Endothelial cell of umbilical vein (primary cell): ENCODE measurements around the gene SLC15A3. TPM values are rescaled to one million over a fixed set of nuclear protein-coding genes. Genes with fewer than 3 reads are reported as not detected.

Experiments used
- BruUV-seq: library from RNA; stranded (reverse); fragments of 400-500 nt; replicated peaks from 2 replicates; lab custom pipeline; 2021; lab: Mats Ljungman, UMichigan
- CTCF ChIA-PET: fragments of 300-600, 350-600 bp; sonication (Branson Sonifier 250); formaldehyde crosslinking; loops from one replicate; lab custom pipeline; 2021; ENCODE audit warnings: antibody characterized with exemption, inconsistent platforms; lab: Charles Lee
- POLR2A ChIA-PET: fragments of 300-600, 350-600 bp; sonication (Branson Sonifier 250); formaldehyde crosslinking; loops from one replicate; lab custom pipeline; 2021; ENCODE audit warnings: antibody characterized with exemption, inconsistent platforms; lab: Charles Lee
- DNase-seq: peaks from one replicate; pipeline ENCODE4 v3.0.0-alpha.2; 2011; ENCODE audit warnings: low read depth, low spot score
- FAIRE-seq: peaks from 2 replicates; lab custom pipeline; 2011; peaks lifted over from hg19 to GRCh38; lab: Jason Lieb, UNC
- H2AFZ ChIP-seq: 2 replicates; pipeline ENCODE4 v1.6.0; 2012; ENCODE audit warnings: low read depth, low read length, control low read depth, inconsistent platforms
- H3K27ac ChIP-seq: 2 replicates; pipeline ENCODE4 v1.5.1; 2011; ENCODE audit warnings: low read depth, mild to moderate bottlenecking, control low read depth, low read length, moderate library complexity; ENCODE audit not compliant: insufficient read depth
- H3K27me3 ChIP-seq, 2 experiments: 2 replicates each; pipeline versions ENCODE4 v1.6.0 to v1.6.1; 2011; ENCODE audit warnings: low read length in 2 of 2, mixed read lengths in 1 of 2; ENCODE audit not compliant: control insufficient read depth in 2 of 2, insufficient read depth in 2 of 2
- H3K36me3 ChIP-seq, 2 experiments: 2 replicates in 1 of 2; 3 replicates in 1 of 2; pipeline ENCODE4 v1.5.1; 2011; ENCODE audit warnings: low read length in 2 of 2, mild to moderate bottlenecking in 1 of 2, moderate library complexity in 1 of 2; ENCODE audit not compliant: control insufficient read depth in 2 of 2, insufficient read depth in 2 of 2; ENCODE audit errors: extremely low read depth in 1 of 2
- H3K4me1 ChIP-seq: 3 replicates; pipeline ENCODE4 v1.5.1; 2011; ENCODE audit warnings: mild to moderate bottlenecking, low read length; ENCODE audit not compliant: control insufficient read depth, insufficient read depth; ENCODE audit errors: extremely low read depth
- H3K4me2 ChIP-seq: 2 replicates; pipeline ENCODE4 v1.6.1; 2011; ENCODE audit warnings: low read length, control low read depth, mixed read lengths; ENCODE audit not compliant: insufficient read depth
- H3K4me3 ChIP-seq, 3 experiments: fragments of 200-600 bp in 1 of 3; sonication (generic), shearing (Covaris generic) in 1 of 3; replicated peaks in 1 of 3; 2 replicates each; pipeline ENCODE4 v1.5.1; 2011 to 2016; ENCODE audit warnings: control low read depth in 3 of 3, low read length in 3 of 3, mild to moderate bottlenecking in 2 of 3, inconsistent platforms in 1 of 3, low read depth in 1 of 3, moderate library complexity in 1 of 3; ENCODE audit not compliant: insufficient read depth in 1 of 3
- H3K79me2 ChIP-seq: 2 replicates; pipeline ENCODE4 v1.6.0; 2012; ENCODE audit warnings: low read length, inconsistent platforms; ENCODE audit not compliant: control insufficient read depth, insufficient read depth
- H3K9ac ChIP-seq: replicated peaks from 2 replicates; pipeline ENCODE3; 2011; ENCODE audit warnings: low read length, control low read depth; ENCODE audit not compliant: insufficient read depth; ENCODE audit errors: extremely low read depth
- H3K9me1 ChIP-seq: replicated peaks from 3 replicates; pipeline ENCODE4 v1.6.0; 2011; ENCODE audit warnings: mild to moderate bottlenecking, low read length; ENCODE audit not compliant: control insufficient read depth, insufficient read depth; ENCODE audit errors: extremely low read depth
- H3K9me3 ChIP-seq: replicated peaks from 2 replicates; pipeline ENCODE4 v1.5.1; 2012; ENCODE audit warnings: low read length, inconsistent platforms; ENCODE audit not compliant: control insufficient read depth, insufficient read depth
- H4K20me1 ChIP-seq: replicated peaks from 2 replicates; pipeline ENCODE3; 2011; ENCODE audit warnings: mild to moderate bottlenecking, low read length; ENCODE audit not compliant: control insufficient read depth, insufficient read depth; ENCODE audit errors: extremely low read depth
- EZH2 ChIP-seq: IDR thresholded peaks from 2 replicates; pipeline ENCODE4 v1.6.1; 2012; ENCODE audit warnings: borderline replicate concordance, low read depth, mild to moderate bottlenecking, moderate library complexity, low read length, inconsistent platforms; ENCODE audit not compliant: severe bottlenecking
- FOS ChIP-seq: IDR thresholded peaks from 2 replicates; pipeline ENCODE4 v1.6.1; 2011; ENCODE audit warnings: mild to moderate bottlenecking, low read length, moderate library complexity, borderline replicate concordance; ENCODE audit not compliant: insufficient read depth
- GATA2 ChIP-seq: IDR thresholded peaks from 2 replicates; pipeline ENCODE4 v1.7.0; 2011; ENCODE audit warnings: low read depth, mild to moderate bottlenecking, moderate library complexity, mixed read lengths, low read length; ENCODE audit not compliant: insufficient read length, insufficient read depth
- JUN ChIP-seq: IDR thresholded peaks from 2 replicates; pipeline ENCODE4 v1.6.1; 2011; ENCODE audit warnings: borderline replicate concordance, low read depth; ENCODE audit not compliant: insufficient read length, insufficient read depth
- MYC ChIP-seq: IDR thresholded peaks from one replicate; pipeline ENCODE4 v1.6.1; 2011; ENCODE audit warnings: mild to moderate bottlenecking, low read depth, low read length
- POLR2A ChIP-seq: IDR thresholded peaks from 2 replicates; pipeline ENCODE4 v1.6.1; 2012; ENCODE audit warnings: low read depth, mild to moderate bottlenecking, control low read depth, low read length
- POLR2AphosphoS5 ChIP-seq: IDR thresholded peaks from 2 replicates; pipeline ENCODE4 v1.6.1; 2012; ENCODE audit warnings: low read depth, mild to moderate bottlenecking, control low read depth, low read length, moderate library complexity; ENCODE audit not compliant: insufficient read depth
- dilution Hi-C: fragments of 300-500 bp; cut with MboI; formaldehyde crosslinking; loops from one replicate; pipeline ENCODE4 v1.15.0; 2019; ENCODE audit warnings: low sequenced_read_pairs; ENCODE audit not compliant: extremely low pct_ligation_motif_present
- intact Hi-C: fragments of 100-400 bp; cut with micrococcal nuclease; formaldehyde crosslinking; loops from one replicate; pipeline ENCODE4 v1.10.0; 2022
- polyA plus RNA-seq, 4 experiments: library from polyadenylated mRNA; depleted of rRNA in 3 of 4; stranded (reverse) in 3 of 4; unstranded in 1 of 4; fragments of >200 nt; gene quantifications; 2 replicates each; pipeline versions ENCODE4 v1.2.1 to v1.2.3, GENCODE V29; 2011 to 2012; ENCODE audit warnings: missing spikeins in 1 of 4
- total RNA-seq: library from RNA; stranded (reverse); gene quantifications from 2 replicates; pipeline ENCODE4 v1.2.3, GENCODE V29; 2021
- TF ChIP-seq, protein P1 (sequence below), 2 donors: IDR thresholded peaks; 1 replicate in 1 of 2; 2 replicates in 1 of 2; pipeline ENCODE4 v1.5.1; 2011; ENCODE audit warnings: low read length in 2 of 2, mild to moderate bottlenecking in 2 of 2, moderate library complexity in 2 of 2, control low read depth in 1 of 2, inconsistent platforms in 1 of 2, low read depth in 1 of 2; ENCODE audit not compliant: insufficient read depth in 1 of 2; ENCODE audit errors: extremely low read depth in 1 of 2
- TF ChIP-seq, protein P2 (sequence below): IDR thresholded peaks from 2 replicates; pipeline ENCODE4 v1.6.1; 2011; ENCODE audit not compliant: insufficient read depth, insufficient read length

Gene SLC15A3
- total and polyA plus RNA-seq, 2 donors (not counting 3 experiments of a cell fraction or from before 2014, with no cell fraction given), result 3.3 to 4.4 TPM

DNA sequence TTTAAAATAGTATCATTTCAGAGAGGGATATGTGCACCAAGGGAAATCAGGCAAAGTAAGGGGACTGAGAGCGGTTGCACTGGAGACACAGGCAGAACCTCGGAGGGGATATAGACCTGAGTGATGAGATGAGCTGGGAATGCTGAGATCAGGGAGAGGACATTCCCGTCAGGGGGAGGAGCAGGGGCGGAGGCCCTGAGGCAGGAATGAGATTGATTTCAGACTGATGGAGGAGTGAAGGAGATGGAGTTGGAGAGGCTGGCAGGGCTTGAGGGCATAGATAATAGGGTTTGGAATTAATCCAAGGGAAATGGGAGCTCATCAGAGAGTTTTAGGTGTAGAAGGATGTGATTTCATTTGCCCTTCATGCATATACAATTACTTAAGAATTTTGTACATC lies 32.7 kb upstream of the SLC15A3 start:
- no peak for DNase-seq
- H3K4me1 ChIP-seq, result no peaks in the 10 kb centered on the region
- H3K9me3 ChIP-seq, result no peaks in the 10 kb centered on the region
- no TSS peak for BruUV-seq
- H3K36me3 ChIP-seq, result no peaks in the 10 kb centered on the region
- no peaks in the 10 kb centered on the region for H3K79me2 ChIP-seq
- no peak for FAIRE-seq
- CTCF ChIA-PET, result interaction anchor here (1.2 kb wide), 1 partner anchor 15 kb away, joined by 3 read pairs; no protein-coding TSS in a partner anchor
- no peak for TF ChIP-seq POLR2AphosphoS5
- no peak for TF ChIP-seq GATA2
- TF ChIP-seq, protein P1, sequence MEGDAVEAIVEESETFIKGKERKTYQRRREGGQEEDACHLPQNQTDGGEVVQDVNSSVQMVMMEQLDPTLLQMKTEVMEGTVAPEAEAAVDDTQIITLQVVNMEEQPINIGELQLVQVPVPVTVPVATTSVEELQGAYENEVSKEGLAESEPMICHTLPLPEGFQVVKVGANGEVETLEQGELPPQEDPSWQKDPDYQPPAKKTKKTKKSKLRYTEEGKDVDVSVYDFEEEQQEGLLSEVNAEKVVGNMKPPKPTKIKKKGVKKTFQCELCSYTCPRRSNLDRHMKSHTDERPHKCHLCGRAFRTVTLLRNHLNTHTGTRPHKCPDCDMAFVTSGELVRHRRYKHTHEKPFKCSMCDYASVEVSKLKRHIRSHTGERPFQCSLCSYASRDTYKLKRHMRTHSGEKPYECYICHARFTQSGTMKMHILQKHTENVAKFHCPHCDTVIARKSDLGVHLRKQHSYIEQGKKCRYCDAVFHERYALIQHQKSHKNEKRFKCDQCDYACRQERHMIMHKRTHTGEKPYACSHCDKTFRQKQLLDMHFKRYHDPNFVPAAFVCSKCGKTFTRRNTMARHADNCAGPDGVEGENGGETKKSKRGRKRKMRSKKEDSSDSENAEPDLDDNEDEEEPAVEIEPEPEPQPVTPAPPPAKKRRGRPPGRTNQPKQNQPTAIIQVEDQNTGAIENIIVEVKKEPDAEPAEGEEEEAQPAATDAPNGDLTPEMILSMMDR (IDR thresholded peaks at IDR 0.05; ENCODE audit: extremely low read depth in 1 of 2, insufficient read depth in 1 of 2, low read depth in 1 of 2, low read length in 2 of 2), result no peak
- TF ChIP-seq FOS, result no peak
- no peak for TF ChIP-seq POLR2A
- no peak for TF ChIP-seq EZH2
- no peak for TF ChIP-seq MYC
- TF ChIP-seq, protein P2, sequence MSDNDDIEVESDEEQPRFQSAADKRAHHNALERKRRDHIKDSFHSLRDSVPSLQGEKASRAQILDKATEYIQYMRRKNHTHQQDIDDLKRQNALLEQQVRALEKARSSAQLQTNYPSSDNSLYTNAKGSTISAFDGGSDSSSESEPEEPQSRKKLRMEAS, result no peak
- no peak for TF ChIP-seq JUN
- no peaks in the 10 kb centered on the region for H4K20me1 ChIP-seq
- intact Hi-C loops (no loop called here), dilution Hi-C loops (no loop called here)
- no peak overlapping the region for H3K9ac ChIP-seq
- H3K9me1 ChIP-seq, result no peaks in the 10 kb centered on the region
- H3K4me2 ChIP-seq, result no peak overlapping the region
- H2AFZ ChIP-seq, result no peak overlapping the region
- H3K27ac ChIP-seq, result no peak overlapping the region
- H3K4me3 ChIP-seq, result no peak overlapping the region
- POLR2A ChIA-PET, result no interaction called here
- H3K27me3 ChIP-seq, result peaks cover 4 to 13% of the 10 kb centered on the region in 2 experiments
